IMR-90 (cell line): ENCODE results near the gene TEX22. TPM values are rescaled to one million over a fixed set of nuclear protein-coding genes. Genes with fewer than 3 reads are reported as not detected.
A peak's percentile ranks its signal among the peaks of the same experiment; 100 is the strongest.

Source experiments
- ATAC-seq: fragments of 200-7000 bp; cut with Tn5 transposase; 2 replicates; pipeline ENCODE4 v1.9.1; 2020; ENCODE audit warnings: low read depth, mild to moderate bottlenecking, moderate library complexity
- BruUV-seq: library from RNA; stranded (reverse); fragments of 400-500 nt; replicated peaks from 2 replicates; lab custom pipeline; 2021; lab: Mats Ljungman, UMichigan
- CTCF ChIA-PET: fragments of 300-600 bp; formaldehyde crosslinking; extraction: SDS; loops from one replicate; lab custom pipeline; 2021; ENCODE audit warnings: antibody characterized with exemption; lab: Yijun Ruan, JAX
- POLR2A ChIA-PET: fragments of 300-600 bp; sonication (Branson Sonifier 250); formaldehyde crosslinking; loops from one replicate; lab custom pipeline; 2022; ENCODE audit warnings: antibody characterized with exemption; ENCODE audit not compliant: unreplicated experiment; lab: Charles Lee
- DNase-seq: peaks from one replicate; pipeline ENCODE4 v3.0.0; 2013
- H2AFZ ChIP-seq: replicated peaks from 2 replicates; pipeline ENCODE3; 2013; ENCODE audit warnings: low read length, mild to moderate bottlenecking; ENCODE audit not compliant: poor library complexity
- H2AK5ac ChIP-seq: 2 replicates; pipeline ENCODE4 v1.6.1; 2013; ENCODE audit warnings: low read depth, low read length, inconsistent platforms
- H2AK9ac ChIP-seq: replicated peaks from 2 replicates; pipeline ENCODE3; 2013; ENCODE audit warnings: mild to moderate bottlenecking, low read depth, low read length, moderate library complexity; ENCODE audit not compliant: poor library complexity
- H2BK120ac ChIP-seq: 2 replicates; pipeline ENCODE4 v1.6.1; 2013; ENCODE audit warnings: low read depth, low read length, inconsistent platforms
- H2BK15ac ChIP-seq: 3 replicates; pipeline ENCODE4 v1.6.1; 2013; ENCODE audit warnings: low read depth, low read length, inconsistent platforms
- H2BK20ac ChIP-seq: 2 replicates; pipeline ENCODE4 v1.6.1; 2013; ENCODE audit warnings: low read depth, mild to moderate bottlenecking, inconsistent platforms, low read length, moderate library complexity
- H2BK5ac ChIP-seq: 2 replicates; pipeline ENCODE4 v1.6.1; 2013; ENCODE audit warnings: mild to moderate bottlenecking, low read depth, low read length, inconsistent platforms; ENCODE audit not compliant: poor library complexity, severe bottlenecking
- H3K14ac ChIP-seq: replicated peaks from 2 replicates; pipeline ENCODE4 v1.6.1; 2013; ENCODE audit warnings: low read depth, low read length, inconsistent platforms
- H3K18ac ChIP-seq: 2 replicates; pipeline ENCODE4 v1.6.1; 2013; ENCODE audit warnings: low read depth, low read length, control low read depth
- H3K23ac ChIP-seq: 2 replicates; pipeline ENCODE4 v1.6.1; 2013; ENCODE audit warnings: low read depth, low read length, inconsistent platforms
- H3K27ac ChIP-seq: 2 replicates; pipeline ENCODE4 v1.5.1; 2013; ENCODE audit warnings: mild to moderate bottlenecking, control low read depth, low read length; ENCODE audit not compliant: insufficient read depth
- H3K27me3 ChIP-seq: 2 replicates; pipeline ENCODE4 v1.6.1; 2013; ENCODE audit warnings: low read length; ENCODE audit not compliant: control insufficient read depth, insufficient read depth
- H3K36me3 ChIP-seq: 2 replicates; pipeline ENCODE4 v1.6.1; 2013; ENCODE audit warnings: low read length, mixed read lengths; ENCODE audit not compliant: control insufficient read depth, insufficient read depth
- H3K4ac ChIP-seq: 2 replicates; pipeline ENCODE4 v1.6.1; 2013; ENCODE audit warnings: low read depth, low read length, inconsistent platforms
- H3K4me1 ChIP-seq: 2 replicates; pipeline ENCODE4 v1.6.1; 2013; ENCODE audit warnings: low read length, mixed read lengths; ENCODE audit not compliant: control insufficient read depth, insufficient read depth
- H3K4me2 ChIP-seq: 2 replicates; pipeline ENCODE4 v1.6.1; 2013; ENCODE audit warnings: low read depth, mild to moderate bottlenecking, control low read depth, low read length, moderate library complexity
- H3K4me3 ChIP-seq: 2 replicates; pipeline ENCODE4 v1.5.1; 2013; ENCODE audit warnings: low read depth, mild to moderate bottlenecking, control low read depth, low read length, moderate library complexity; ENCODE audit not compliant: insufficient read depth
- H3K56ac ChIP-seq: 2 replicates; pipeline ENCODE4 v1.6.1; 2013; ENCODE audit warnings: low read length, inconsistent platforms; ENCODE audit not compliant: insufficient read depth; ENCODE audit errors: extremely low read depth
- H3K79me1 ChIP-seq, 2 experiments: 2 replicates each; pipeline ENCODE4 v1.6.1; 2013; ENCODE audit warnings: low read length in 2 of 2, inconsistent platforms in 1 of 2, low read depth in 1 of 2
- H3K9ac ChIP-seq: 2 replicates; pipeline ENCODE4 v1.6.1; 2013; ENCODE audit warnings: low read depth, low read length, control low read depth
- H3K9me1 ChIP-seq: 2 replicates; pipeline ENCODE4 v1.6.1; 2013; ENCODE audit warnings: low read length, inconsistent platforms; ENCODE audit not compliant: insufficient read depth
- H3K9me3 ChIP-seq: 2 replicates; pipeline ENCODE4 v1.6.1; 2013; ENCODE audit warnings: low read length; ENCODE audit not compliant: control insufficient read depth, insufficient read depth
- H4K20me1 ChIP-seq: 2 replicates; pipeline ENCODE4 v1.6.1; 2013; ENCODE audit warnings: low read length, inconsistent platforms; ENCODE audit not compliant: insufficient read depth
- H4K5ac ChIP-seq: 2 replicates; pipeline ENCODE4 v1.6.1; 2013; ENCODE audit warnings: mild to moderate bottlenecking, low read depth, low read length, control low read depth
- H4K8ac ChIP-seq, 2 experiments: 2 replicates each; pipeline ENCODE4 v1.6.1; 2013; ENCODE audit warnings: low read depth in 2 of 2, low read length in 2 of 2, control low read depth in 1 of 2, inconsistent platforms in 1 of 2
- H4K91ac ChIP-seq: 2 replicates; pipeline ENCODE4 v1.6.1; 2013; ENCODE audit warnings: low read depth, low read length, inconsistent platforms; ENCODE audit not compliant: insufficient read depth
- BHLHE40 ChIP-seq: fragments of 150-350 bp; IDR thresholded peaks from 2 replicates; pipeline ENCODE4 v1.6.1; 2016; ENCODE audit warnings: mild to moderate bottlenecking, low read depth, low read length
- CEBPB ChIP-seq: IDR thresholded peaks from 2 replicates; pipeline ENCODE4 v1.6.1; 2012; ENCODE audit warnings: low read depth, low read length, improper control_type of control experiment
- CHD1 ChIP-seq: IDR thresholded peaks from 2 replicates; pipeline ENCODE4 v1.6.1; 2012; ENCODE audit warnings: low read depth, low read length, improper control_type of control experiment
- CTCF ChIP-seq: conservative IDR thresholded peaks from 2 replicates; pipeline ENCODE4 v1.5.1; 2012; ENCODE audit warnings: mild to moderate bottlenecking, low read depth, low read length, improper control_type of control experiment
- ELK1 ChIP-seq: fragments of 150-350 bp; IDR thresholded peaks from 2 replicates; pipeline ENCODE4 v1.6.1; 2016; ENCODE audit warnings: low read depth, mild to moderate bottlenecking, low read length, moderate library complexity, borderline replicate concordance
- FOS ChIP-seq: fragments of 150-350 bp; IDR thresholded peaks from 2 replicates; pipeline ENCODE4 v1.6.1; 2016; ENCODE audit warnings: low read depth, low read length
- MAFK ChIP-seq: IDR thresholded peaks from 2 replicates; pipeline ENCODE4 v1.6.1; 2012; ENCODE audit warnings: low read depth, low read length, improper control_type of control experiment
- MAZ ChIP-seq: IDR thresholded peaks from 2 replicates; pipeline ENCODE4 v1.6.1; 2012; ENCODE audit warnings: low read depth, mild to moderate bottlenecking, low read length, improper control_type of control experiment, moderate library complexity, borderline replicate concordance
- MXI1 ChIP-seq: IDR thresholded peaks from 2 replicates; pipeline ENCODE4 v1.6.1; 2012; ENCODE audit warnings: low read depth, mild to moderate bottlenecking, low read length, moderate library complexity, borderline replicate concordance
- NFE2L2 ChIP-seq: fragments of 150-350 bp; IDR thresholded peaks from 2 replicates; pipeline ENCODE4 v1.6.1; 2016; ENCODE audit warnings: low read depth, mild to moderate bottlenecking, low read length
- POLR2A ChIP-seq: IDR thresholded peaks from 2 replicates; pipeline ENCODE4 v1.6.1; 2012; ENCODE audit warnings: mild to moderate bottlenecking, low read depth, low read length
- RAD21 ChIP-seq: IDR thresholded peaks from 2 replicates; pipeline ENCODE4 v1.6.1; 2012; ENCODE audit warnings: low read length, improper control_type of control experiment
- RCOR1 ChIP-seq: IDR thresholded peaks from 2 replicates; pipeline ENCODE4 v1.6.1; 2012; ENCODE audit warnings: mild to moderate bottlenecking, low read length, improper control_type of control experiment; ENCODE audit not compliant: insufficient replicate concordance
- RFX5 ChIP-seq: IDR thresholded peaks from 2 replicates; pipeline ENCODE4 v1.8.0; 2012; ENCODE audit warnings: low read depth, mild to moderate bottlenecking, low read length, moderate library complexity
- SMC3 ChIP-seq: fragments of 150-350 bp; IDR thresholded peaks from 2 replicates; pipeline ENCODE4 v1.6.1; 2016; ENCODE audit warnings: low read depth, mild to moderate bottlenecking, antibody characterized with exemption, low read length, moderate library complexity
- WGBS, 2 experiments: methylation state at CpG; one replicate each; pipeline versions ENCODE4 v1.1.5 to v1.1.7; 2013; ENCODE audit warnings: missing lambda C conversion rate in 2 of 2; ENCODE audit not compliant: insufficient read length in 1 of 2; ENCODE audit errors: extremely low coverage in 2 of 2; 5-methylcytosine and 5-hydroxymethylcytosine counted together
- dilution Hi-C: fragments of 300-500 bp; cut with HindIII; formaldehyde crosslinking; loops from one replicate; pipeline ENCODE4 v1.14.3; 2018; ENCODE audit warnings: low sequenced_read_pairs; ENCODE audit not compliant: unreplicated experiment
- in situ Hi-C: fragments of 300-500 bp; cut with MboI; formaldehyde crosslinking; loops from 3 replicates; pipeline ENCODE4 v1.14.3; 2019; ENCODE audit warnings: low sequenced_read_pairs, inconsistent platforms, mixed read lengths
- intact Hi-C: fragments of 100-400 bp; cut with micrococcal nuclease; formaldehyde crosslinking; loops from 2 replicates; pipeline ENCODE4 v1.10.0; 2022
- polyA plus RNA-seq, 3 experiments: library from polyadenylated mRNA; depleted of rRNA; stranded (reverse); fragments of >200 nt; gene quantifications; 2 replicates each; pipeline ENCODE4 v1.2.3, GENCODE V29; 2012; ENCODE audit warnings: low replicate concordance in 1 of 3
- total RNA-seq: library from RNA; depleted of rRNA; stranded (reverse); fragments of >200 nt; gene quantifications from 2 replicates; pipeline ENCODE4 v1.2.3, GENCODE V29; 2012
- TF ChIP-seq, protein P1 (sequence below): fragments of 150-350 bp; IDR thresholded peaks from 2 replicates; pipeline ENCODE4 v1.6.1; 2017; ENCODE audit warnings: mild to moderate bottlenecking, antibody characterized with exemption, low read length, low read depth

The TEX22 gene
- total and polyA plus RNA-seq, 2 of the 4 experiments (the other 2 are of a cell fraction) = 0.10 to 0.18 TPM

- Histone ChIP-seq H3K4me1 (peaks cover 2% of the 10 kb centered on the region; the same call in 1 of the 2 replicates), H3K9me1 (peaks cover 3% of the 10 kb centered on the region), H2AK5ac (no peak overlapping the region), H3K56ac (no peak overlapping the region), H3K27me3 (no peaks in the 10 kb centered on the region), H3K79me1 (no peaks in the 10 kb centered on the region; a peak in 1 of 4 replicates), H2BK120ac (no peak overlapping the region), H3K4me2 (no peak overlapping the region), H2BK20ac (no peak overlapping the region), H3K36me3 (peaks cover 16% of the 10 kb centered on the region; the same call in 1 of the 2 replicates), H2AFZ (no peak overlapping the region), H3K27ac (no peak overlapping the region), H3K18ac (no peak overlapping the region), H2AK9ac (peak overlapping the region; percentile 50), H4K8ac (no peak overlapping the region), H3K9me3 (no peaks in the 10 kb centered on the region), H4K91ac (no peak overlapping the region), H3K4me3 (no peak overlapping the region), H3K9ac (no peak overlapping the region), H4K5ac (no peak overlapping the region), H3K23ac (no peak overlapping the region), H3K14ac (no peak overlapping the region), H4K20me1 (peaks cover 7% of the 10 kb centered on the region), H3K4ac (no peak overlapping the region), H2BK5ac (no peak overlapping the region), H2BK15ac (no peak overlapping the region)
- dilution Hi-C loops (no loop called here), intact Hi-C loops (no loop called here), in situ Hi-C loops (no loop called here)
- no peak for DNase-seq
- no peak for ATAC-seq
- no TSS peak for BruUV-seq
- 95% methylated on average over 18 of the region's 23 CpGs; no CpG with 5 or more reads in 1 of the 2 experiments for WGBS, 2 experiments
- POLR2A ChIA-PET = no interaction called here
- no peak for TF ChIP-seq CEBPB
- TF ChIP-seq CHD1 = no peak
- TF ChIP-seq MAFK = no peak
- TF ChIP-seq RCOR1 = no peak
- TF ChIP-seq FOS = no peak
- TF ChIP-seq MAZ = no peak
- TF ChIP-seq NFE2L2 = no peak
- TF ChIP-seq MXI1 = no peak
- TF ChIP-seq RAD21 = no peak
- TF ChIP-seq, protein P1, sequence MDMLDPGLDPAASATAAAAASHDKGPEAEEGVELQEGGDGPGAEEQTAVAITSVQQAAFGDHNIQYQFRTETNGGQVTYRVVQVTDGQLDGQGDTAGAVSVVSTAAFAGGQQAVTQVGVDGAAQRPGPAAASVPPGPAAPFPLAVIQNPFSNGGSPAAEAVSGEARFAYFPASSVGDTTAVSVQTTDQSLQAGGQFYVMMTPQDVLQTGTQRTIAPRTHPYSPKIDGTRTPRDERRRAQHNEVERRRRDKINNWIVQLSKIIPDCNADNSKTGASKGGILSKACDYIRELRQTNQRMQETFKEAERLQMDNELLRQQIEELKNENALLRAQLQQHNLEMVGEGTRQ = no peak
- TF ChIP-seq POLR2A = no peak
- TF ChIP-seq ELK1 = no peak
- TF ChIP-seq CTCF = no peak
- TF ChIP-seq BHLHE40 = no peak
- TF ChIP-seq RFX5 = no peak
- TF ChIP-seq SMC3 = no peak
- CTCF ChIA-PET = no interaction called here
Measured at GRCh38 chr14:105366386-105367074, 31.8 kb upstream of the TEX22 start.
